OCI-LY7 (cell line): ENCODE measurements around the gene NXF1. TPM values are rescaled to one million over a fixed set of nuclear protein-coding genes. Genes with fewer than 3 reads are reported as not detected.

Experiments
- BruUV-seq: library from RNA; stranded (reverse); fragments of 400-500 nt; replicated peaks from 2 replicates; lab custom pipeline; 2021; lab: Mats Ljungman, UMichigan
- CTCF ChIA-PET: fragments of 300-600 bp; sonication (Branson Sonifier 250); formaldehyde crosslinking; loops from one replicate; lab custom pipeline; 2022; ENCODE audit warnings: antibody characterized with exemption; ENCODE audit not compliant: unreplicated experiment; lab: Charles Lee
- POLR2A ChIA-PET: fragments of 300-600 bp; sonication (Branson Sonifier 250); formaldehyde crosslinking; loops from one replicate; lab custom pipeline; 2022; ENCODE audit warnings: antibody characterized with exemption; lab: Charles Lee
- DNase-seq: peaks from one replicate; pipeline ENCODE4 v3.0.0-alpha.2; 2015; ENCODE audit warnings: low spot score
- H2AFZ ChIP-seq: fragments of 200-600 bp; sonication (generic), shearing (Covaris generic); 2 replicates; pipeline ENCODE4 v1.6.1; 2014; ENCODE audit warnings: mild to moderate bottlenecking, antibody characterized with exemption, low read length, moderate library complexity
- H3K27ac ChIP-seq: fragments of 200-600 bp; sonication (generic); 2 replicates; pipeline ENCODE4 v1.5.1; 2014; ENCODE audit warnings: mixed run types, low read depth, mild to moderate bottlenecking, moderate library complexity, low read length, inconsistent platforms; ENCODE audit not compliant: poor library complexity, severe bottlenecking
- H3K36me3 ChIP-seq: fragments of 200-600 bp; sonication (generic); 2 replicates; pipeline ENCODE4 v1.6.1; 2014; ENCODE audit warnings: mild to moderate bottlenecking, antibody characterized with exemption, low read length, moderate library complexity, mixed read lengths; ENCODE audit not compliant: insufficient read depth
- H3K4me1 ChIP-seq: fragments of 200-600 bp; sonication (generic); 2 replicates; pipeline ENCODE4 v1.5.1; 2014; ENCODE audit warnings: mild to moderate bottlenecking, low read length; ENCODE audit not compliant: insufficient read depth, poor library complexity, severe bottlenecking
- H3K4me2 ChIP-seq: fragments of 200-600 bp; sonication (generic); 2 replicates; pipeline ENCODE4 v1.6.1; 2014; ENCODE audit warnings: mild to moderate bottlenecking, low read length
- H3K4me3 ChIP-seq: fragments of 200-600 bp; sonication (generic); 2 replicates; pipeline ENCODE4 v1.5.1; 2014; ENCODE audit warnings: mild to moderate bottlenecking, low read depth, low read length; ENCODE audit not compliant: poor library complexity, severe bottlenecking
- H3K79me2 ChIP-seq: fragments of 200-600 bp; sonication (generic); 2 replicates; pipeline ENCODE4 v1.6.1; 2016; ENCODE audit warnings: low read depth, mild to moderate bottlenecking, low read length, moderate library complexity, mixed read lengths; ENCODE audit not compliant: insufficient read depth
- H3K9me2 ChIP-seq: fragments of 200-600 bp; sonication (generic); 2 replicates; pipeline ENCODE4 v1.6.1; 2016; ENCODE audit warnings: mild to moderate bottlenecking, low read length, mixed read lengths; ENCODE audit not compliant: insufficient read depth
- H3K9me3 ChIP-seq: fragments of 200-600 bp; sonication (generic); 2 replicates; pipeline ENCODE4 v1.6.1; 2014; ENCODE audit warnings: mild to moderate bottlenecking, mixed run types, low read length, mixed read lengths
- H4K20me1 ChIP-seq: fragments of 200-600 bp; sonication (generic); 2 replicates; pipeline ENCODE4 v1.6.1; 2014; ENCODE audit warnings: mild to moderate bottlenecking, antibody characterized with exemption, low read length, moderate library complexity, mixed read lengths; ENCODE audit not compliant: insufficient read depth
- CTCF ChIP-seq: fragments of 200-600 bp; sonication (generic); conservative IDR thresholded peaks from 2 replicates; pipeline ENCODE4 v1.5.1; 2014; ENCODE audit warnings: mild to moderate bottlenecking, antibody characterized with exemption, low read length, moderate library complexity, mixed read lengths
- EZH2phosphoT487 ChIP-seq: fragments of 200-600 bp; sonication (generic); IDR thresholded peaks from 2 replicates; pipeline ENCODE4 v1.6.1; 2018; ENCODE audit warnings: low read depth, borderline replicate concordance, mild to moderate bottlenecking, mixed run types, antibody characterized with exemption, low read length, moderate library complexity, mixed read lengths
- intact Hi-C: fragments of 100-400 bp; cut with micrococcal nuclease; formaldehyde crosslinking; loops from one replicate; pipeline ENCODE4 v1.10.0; 2022; ENCODE audit not compliant: unreplicated experiment
- total RNA-seq, 2 experiments: library from RNA; depleted of rRNA in 1 of 2; stranded (reverse); fragments of >200 nt in 1 of 2; shearing (Covaris generic) in 1 of 2; gene quantifications; 2 replicates each; pipeline ENCODE4 v1.2.3, GENCODE V29; 2014 to 2022

The NXF1 gene
- total RNA-seq, 2 experiments from 2014 or later, result 53.3 to 62.0 TPM

GRCh38 chr11:62791501-62792201, 13.6 kb downstream of the NXF1 start, which contains the start of gene TMEM223:
Gene TMEM223 (minus strand): TSS chr11:62792006. CDS start chr11:62791994, 12 bp downstream.
- no TSS peak for BruUV-seq
- Histone ChIP-seq H3K36me3 (peaks cover 75% of the 10 kb centered on the region), H3K4me3 (peak within 1 kb of the TSS; percentile 78), H3K27ac (peak within 1 kb of the TSS; percentile 50), H3K4me2 (peak within 1 kb of the TSS; percentile 91), H4K20me1 (no peaks in the 10 kb centered on the region), H3K4me1 (peaks cover 34% of the 10 kb centered on the region), H2AFZ (peak within 1 kb of the TSS; percentile 53; the same call in 1 of the 2 replicates), H3K9me3 (no peaks in the 10 kb centered on the region), H3K9me2 (no peaks in the 10 kb centered on the region), H3K79me2 (peaks cover 30% of the 10 kb centered on the region; the same call in 1 of the 2 replicates)
- POLR2A ChIA-PET, result interaction anchor here (0.6 to 0.9 kb wide), 6 partner anchors 8 to 223 kb away, joined by 3 to 5 read pairs (median 4); no protein-coding TSS in a partner anchor
- peak; percentile 87 for DNase-seq
- intact Hi-C loops, result no loop called here
- CTCF ChIA-PET, result interaction anchor here (1.0 kb wide), 1 partner anchor 38 kb away, joined by 3 read pairs; no protein-coding TSS in a partner anchor
- peak; percentile 35; the same call in 1 of the 2 replicates for TF ChIP-seq CTCF
- TF ChIP-seq EZH2phosphoT487, result no peak

- H3K9me3 ChIP-seq, result no peaks in the 10 kb centered on the region
- peaks cover 30% of the 10 kb centered on the region; the same call in 1 of the 2 replicates for H3K79me2 ChIP-seq
- ChIA-PET POLR2A (interaction anchor here (0.6 to 1.4 kb wide), 5 partner anchors 18 to 110 kb away, joined by 3 to 7 read pairs (median 4); partner anchors contain the start of gene ZBTB3), CTCF (no interaction called here)
- no peaks in the 10 kb centered on the region for H3K9me2 ChIP-seq
- H3K4me3 ChIP-seq, result no peak overlapping the region
- H4K20me1 ChIP-seq, result no peaks in the 10 kb centered on the region
- H3K27ac ChIP-seq, result no peak overlapping the region
- H3K36me3 ChIP-seq, result peaks cover 63% of the 10 kb centered on the region
- no peak overlapping the region for H2AFZ ChIP-seq
- DNase-seq, result no peak
- intact Hi-C loops, result loop anchor here (5.0 kb wide), 2 partner anchors 112 to 233 kb away; partner anchors contain the start of gene UBXN1
- H3K4me2 ChIP-seq, result peak overlapping the region; percentile 91
- TF ChIP-seq EZH2phosphoT487 (no peak), CTCF (no peak)
- BruUV-seq, result no TSS peak
- peaks cover 42% of the 10 kb centered on the region for H3K4me1 ChIP-seq
Observed at GRCh38 chr11:62789576-62789975, 15.7 kb downstream of the NXF1 start.
